ENCODE data around the gene NOC2L. TPM values are rescaled to one million over a fixed set of nuclear protein-coding genes. Genes with fewer than 3 reads are reported as not detected.

Gene NOC2L
- total RNA-seq, 1 donor from 2014 or later, result 95.6 TPM

- Histone ChIP-seq H3K4me3 (ENCODE audit: low read depth, low read length) (no peak overlapping the region), H3K27me3 (ENCODE audit: control insufficient read depth, insufficient read depth, low read length) (peaks cover 79% of the 10 kb centered on the region)
- TF ChIP-seq CTCF (IDR thresholded peaks at IDR 0.05; ENCODE audit: insufficient read depth, low read length, poor library complexity, severe bottlenecking), result no peak
Measured at GRCh38 chr1:932776-933602, 26.1 kb downstream of the NOC2L start.

GRCh38 chr1:932173-932510, 26.9 kb downstream of the NOC2L start:
- DNase-seq (ENCODE audit: low read depth), result no peak
- no peaks in the 10 kb centered on the region for H3K36me3 ChIP-seq (ENCODE audit: control insufficient read depth, insufficient read depth, low read length)
- no peak overlapping the region for H3K4me3 ChIP-seq (ENCODE audit: low read depth, low read length)
- H3K27me3 ChIP-seq (ENCODE audit: control insufficient read depth, insufficient read depth, low read length), result peaks cover 82% of the 10 kb centered on the region
- TF ChIP-seq CTCF (IDR thresholded peaks at IDR 0.05; ENCODE audit: insufficient read depth, low read length, poor library complexity, severe bottlenecking), result no peak

More at GRCh38 chr1:932776-933602, 26.1 kb downstream of the NOC2L start:
- no peaks in the 10 kb centered on the region for H3K36me3 ChIP-seq (ENCODE audit: control insufficient read depth, insufficient read depth, low read length)
- no peak for DNase-seq (ENCODE audit: low read depth)

- no peaks in the 10 kb centered on the region for H3K36me3 ChIP-seq (ENCODE audit: control insufficient read depth, insufficient read depth, low read length)
- no peak overlapping the region for H3K4me3 ChIP-seq (ENCODE audit: low read depth, low read length)
- no peak for DNase-seq (ENCODE audit: low read depth)
- peaks cover 83% of the 10 kb centered on the region for H3K27me3 ChIP-seq (ENCODE audit: control insufficient read depth, insufficient read depth, low read length)
- TF ChIP-seq CTCF (IDR thresholded peaks at IDR 0.05; ENCODE audit: insufficient read depth, low read length, poor library complexity, severe bottlenecking), result no peak
Measured at GRCh38 chr1:931380-932172, 27.5 kb downstream of the NOC2L start.

- Histone ChIP-seq H3K36me3 (ENCODE audit: control insufficient read depth, insufficient read depth, low read length) (no peaks in the 10 kb centered on the region), H3K4me3 (ENCODE audit: low read depth, low read length) (no peak overlapping the region), H3K27me3 (ENCODE audit: control insufficient read depth, insufficient read depth, low read length) (peaks cover 83% of the 10 kb centered on the region)
- DNase-seq (ENCODE audit: low read depth), result no peak
- no peak for TF ChIP-seq CTCF (IDR thresholded peaks at IDR 0.05; ENCODE audit: insufficient read depth, low read length, poor library complexity, severe bottlenecking)
Measured at GRCh38 chr1:930633-931138, 28.4 kb downstream of the NOC2L start.

GRCh38 chr1:929712-930632, 29.1 kb downstream of the NOC2L start:
- Histone ChIP-seq H3K27me3 (ENCODE audit: control insufficient read depth, insufficient read depth, low read length) (peaks cover 83% of the 10 kb centered on the region), H3K36me3 (ENCODE audit: control insufficient read depth, insufficient read depth, low read length) (no peaks in the 10 kb centered on the region), H3K4me3 (ENCODE audit: low read depth, low read length) (no peak overlapping the region)
- no peak for TF ChIP-seq CTCF (IDR thresholded peaks at IDR 0.05; ENCODE audit: insufficient read depth, low read length, poor library complexity, severe bottlenecking)
- no peak for DNase-seq (ENCODE audit: low read depth)
